OCI-LY3 (cell line): ENCODE results near the gene SHROOM2.

Experiments used
- CTCF ChIP-seq: fragments of 200-600, 300-600 bp; sonication (generic); IDR thresholded peaks from 2 replicates; pipeline ENCODE4 v1.5.1; 2014; ENCODE audit warnings: antibody characterized with exemption, low read length, low read depth
- EZH2phosphoT487 ChIP-seq: fragments of 200-600 bp; shearing (Covaris generic); IDR thresholded peaks from 2 replicates; pipeline ENCODE4 v1.6.1; 2018; ENCODE audit warnings: antibody characterized with exemption, mixed run types, low read depth

GRCh38 chrX:9880870-9881269, 94.6 kb downstream of the SHROOM2 start:
- TF ChIP-seq CTCF: no peak
- no peak for TF ChIP-seq EZH2phosphoT487
